ENCODE results near the gene NDUFA5. TPM values are rescaled to one million over a fixed set of nuclear protein-coding genes. Genes with fewer than 3 reads are reported as not detected.

Gene NDUFA5
- total RNA-seq, 2 donors from 2014 or later: 48.6 to 52.3 TPM

GRCh38 chr7:123571684-123572083 lies 14.1 kb upstream of the NDUFA5 start:
- Mint-ChIP-seq H3K9me3 (no peaks in the 10 kb centered on the region), H3K4me3 (no peak overlapping the region), H3K36me3 (ENCODE audit: low read depth) (no peaks in the 10 kb centered on the region), H3K27me3 (ENCODE audit: insufficient read depth) (no peaks in the 10 kb centered on the region), H3K4me1 (peaks cover 11% of the 10 kb centered on the region), H3K27ac (no peak overlapping the region)
- Histone ChIP-seq H3K36me3 (ENCODE audit: control insufficient read depth, insufficient read depth, low read length) (no peaks in the 10 kb centered on the region), H3K4me3 (ENCODE audit: low read length) (no peak overlapping the region), H3K27me3 (ENCODE audit: control insufficient read depth, insufficient read depth, low read length, poor library complexity, severe bottlenecking) (no peaks in the 10 kb centered on the region), H3K27ac (ENCODE audit: low read depth, low read length) (no peak overlapping the region), H3K9me3 (ENCODE audit: control insufficient read depth, low read length) (no peaks in the 10 kb centered on the region), H3K4me1 (ENCODE audit: control insufficient read depth, insufficient read depth, low read length) (no peaks in the 10 kb centered on the region), H3K9ac (ENCODE audit: extremely low read depth, low read length, poor library complexity, severe bottlenecking) (no peak overlapping the region)
- TF ChIP-seq CTCF (conservative IDR thresholded peaks at IDR 0.05): no peak
- no peak for DNase-seq
- 100% methylated on average over 1 of the region's 1 CpG; no CpG with 5 or more reads in 1 of the 2 experiments for WGBS, 2 experiments (ENCODE audit: insufficient coverage in 1 of 2, insufficient read length in 1 of 2)

GRCh38 chr7:123571187-123571586 lies 13.6 kb upstream of the NDUFA5 start:
- 71% methylated on average over 1 of the region's 1 CpG; no CpG with 5 or more reads in 1 of the 2 experiments for WGBS, 2 experiments (ENCODE audit: insufficient coverage in 1 of 2, insufficient read length in 1 of 2)

GRCh38 chr7:123570390-123571182 lies 13.0 kb upstream of the NDUFA5 start:
- Mint-ChIP-seq H3K9me3 (no peaks in the 10 kb centered on the region), H3K4me1 (peaks cover 11% of the 10 kb centered on the region), H3K36me3 (ENCODE audit: low read depth) (no peaks in the 10 kb centered on the region), H3K4me3 (no peak overlapping the region), H3K27ac (no peak overlapping the region), H3K27me3 (ENCODE audit: insufficient read depth) (no peaks in the 10 kb centered on the region)
- Histone ChIP-seq H3K9ac (ENCODE audit: extremely low read depth, low read length, poor library complexity, severe bottlenecking) (no peak overlapping the region), H3K27me3 (ENCODE audit: control insufficient read depth, insufficient read depth, low read length, poor library complexity, severe bottlenecking) (no peaks in the 10 kb centered on the region), H3K27ac (ENCODE audit: low read depth, low read length) (no peak overlapping the region), H3K4me3 (ENCODE audit: low read length) (no peak overlapping the region), H3K4me1 (ENCODE audit: control insufficient read depth, insufficient read depth, low read length) (no peaks in the 10 kb centered on the region), H3K36me3 (ENCODE audit: control insufficient read depth, insufficient read depth, low read length) (no peaks in the 10 kb centered on the region), H3K9me3 (ENCODE audit: control insufficient read depth, low read length) (no peaks in the 10 kb centered on the region)
- no peak for DNase-seq
- TF ChIP-seq CTCF (conservative IDR thresholded peaks at IDR 0.05): no peak
- WGBS, 2 experiments (ENCODE audit: insufficient coverage in 1 of 2, insufficient read length in 1 of 2): 92 to 93% methylated on average over 2 to 4 of the region's 4 CpGs

More at GRCh38 chr7:123571187-123571586, 13.6 kb upstream of the NDUFA5 start:
- H3K27ac ChIP-seq (ENCODE audit: low read depth, low read length): no peak overlapping the region
- H3K9ac ChIP-seq (ENCODE audit: extremely low read depth, low read length, poor library complexity, severe bottlenecking): no peak overlapping the region
- no peak overlapping the region for H3K4me3 ChIP-seq (ENCODE audit: low read length)
- TF ChIP-seq CTCF (conservative IDR thresholded peaks at IDR 0.05): no peak
- no peaks in the 10 kb centered on the region for H3K36me3 Mint-ChIP-seq (ENCODE audit: low read depth)
- H3K4me3 Mint-ChIP-seq: no peak overlapping the region
- H3K4me1 ChIP-seq (ENCODE audit: control insufficient read depth, insufficient read depth, low read length): no peaks in the 10 kb centered on the region
- H3K27ac Mint-ChIP-seq: no peak overlapping the region
- H3K9me3 Mint-ChIP-seq: no peaks in the 10 kb centered on the region
- no peaks in the 10 kb centered on the region for H3K9me3 ChIP-seq (ENCODE audit: control insufficient read depth, low read length)
- H3K27me3 Mint-ChIP-seq (ENCODE audit: insufficient read depth): no peaks in the 10 kb centered on the region
- no peak for DNase-seq
- no peaks in the 10 kb centered on the region for H3K27me3 ChIP-seq (ENCODE audit: control insufficient read depth, insufficient read depth, low read length, poor library complexity, severe bottlenecking)
- no peaks in the 10 kb centered on the region for H3K36me3 ChIP-seq (ENCODE audit: control insufficient read depth, insufficient read depth, low read length)
- peaks cover 11% of the 10 kb centered on the region for H3K4me1 Mint-ChIP-seq
